AG04450 (cell line): ENCODE results near the gene IGSF10. TPM values are rescaled to one million over a fixed set of nuclear protein-coding genes. Genes with fewer than 3 reads are reported as not detected.

Experiments
- CTCF ChIA-PET: fragments of 300-600, 350-600 bp; formaldehyde crosslinking; extraction: SDS; loops from one replicate; lab custom pipeline; 2022; ENCODE audit warnings: antibody characterized with exemption, inconsistent platforms; lab: Charles Lee
- POLR2A ChIA-PET: fragments of 350-600 bp; formaldehyde crosslinking; extraction: SDS; loops from one replicate; lab custom pipeline; 2021; ENCODE audit warnings: antibody characterized with exemption, inconsistent platforms; lab: Yijun Ruan, JAX
- DNase-seq: peaks from one replicate; pipeline ENCODE4 v3.0.0-alpha.2; 2011; ENCODE audit warnings: low read depth, low spot score
- H3K27ac ChIP-seq: one replicate; pipeline ENCODE4 v1.5.1; 2012; ENCODE audit warnings: low read depth, low read length, control low read depth
- H3K27me3 ChIP-seq: one replicate; pipeline ENCODE4 v1.6.0; 2012; ENCODE audit warnings: low read length; ENCODE audit not compliant: control insufficient read depth, insufficient read depth
- H3K4me3 ChIP-seq: 2 replicates; pipeline ENCODE4 v1.5.1; 2011; ENCODE audit warnings: mild to moderate bottlenecking, low read depth, low read length, control low read depth
- H3K9me3 ChIP-seq: 2 replicates; pipeline ENCODE4 v1.5.1; 2012; ENCODE audit warnings: low read length; ENCODE audit not compliant: control insufficient read depth, insufficient read depth
- CTCF ChIP-seq: IDR thresholded peaks from 2 replicates; pipeline ENCODE4 v1.5.1; 2011; ENCODE audit warnings: low read depth, low read length, control low read depth, inconsistent platforms
- polyA plus RNA-seq: library from polyadenylated mRNA; depleted of rRNA; stranded (reverse); fragments of >200 nt; gene quantifications from 2 replicates; pipeline ENCODE4 v1.2.3, GENCODE V29; 2011

The IGSF10 gene
- polyA plus RNA-seq, 1 experiment, result 0.02 TPM

GRCh38 chr3:151452368-151452767 is 8.5 kb downstream of the IGSF10 start:
- ChIA-PET POLR2A (no interaction called here), CTCF (no interaction called here)
- no peak for TF ChIP-seq CTCF
- no peak for DNase-seq
- H3K4me3 ChIP-seq, result no peak overlapping the region
- no peaks in the 10 kb centered on the region for H3K9me3 ChIP-seq
- peaks cover 2% of the 10 kb centered on the region for H3K27me3 ChIP-seq
- no peak overlapping the region for H3K27ac ChIP-seq

GRCh38 chr3:151446002-151446340 is 14.9 kb downstream of the IGSF10 start:
- Histone ChIP-seq H3K9me3 (no peaks in the 10 kb centered on the region), H3K4me3 (no peak overlapping the region), H3K27ac (no peak overlapping the region), H3K27me3 (peaks cover 3% of the 10 kb centered on the region)
- ChIA-PET CTCF (no interaction called here), POLR2A (no interaction called here)
- no peak for TF ChIP-seq CTCF
- DNase-seq, result no peak

GRCh38 chr3:151445273-151446001 is 15.4 kb downstream of the IGSF10 start:
- CTCF ChIA-PET, result no interaction called here
- no peak for TF ChIP-seq CTCF
- POLR2A ChIA-PET, result no interaction called here
- Histone ChIP-seq H3K27ac (no peak overlapping the region), H3K9me3 (no peaks in the 10 kb centered on the region), H3K27me3 (peaks cover 3% of the 10 kb centered on the region), H3K4me3 (no peak overlapping the region)
- no peak for DNase-seq

GRCh38 chr3:151443583-151443982 is 17.3 kb downstream of the IGSF10 start:
- POLR2A ChIA-PET, result no interaction called here
- H3K4me3 ChIP-seq, result no peak overlapping the region
- CTCF ChIA-PET, result interaction anchor here (0.6 kb wide), 1 partner anchor 490 kb away, joined by 3 read pairs; no protein-coding TSS in a partner anchor
- no peak overlapping the region for H3K27ac ChIP-seq
- no peak for TF ChIP-seq CTCF
- H3K9me3 ChIP-seq, result no peaks in the 10 kb centered on the region
- DNase-seq, result no peak
- H3K27me3 ChIP-seq, result peaks cover 3% of the 10 kb centered on the region

- TF ChIP-seq CTCF, result no peak
- Histone ChIP-seq H3K27ac (no peak overlapping the region), H3K27me3 (no peaks in the 10 kb centered on the region), H3K9me3 (no peaks in the 10 kb centered on the region), H3K4me3 (no peak overlapping the region)
- DNase-seq, result no peak
- ChIA-PET CTCF (interaction anchor here (0.7 to 8.4 kb wide), 10 partner anchors 15 to 1083 kb away, joined by 3 to 112 read pairs (median 4); no protein-coding TSS in a partner anchor), POLR2A (no interaction called here)
These were observed 19.9 kb downstream of the IGSF10 start for GRCh38 chr3:151440940-151441339.
